GM18520 (cell line): Measurements from ENCODE around the gene MAP4K5.

Experiments used
- ATAC-seq: cut with Tn5 transposase; IDR thresholded peaks from one replicate; pipeline ENCODE4 v1.9.1; 2021; ENCODE audit not compliant: unreplicated experiment

Gene MAP4K5

GRCh38 chr14:50371546-50371945 lies 160.8 kb downstream of the MAP4K5 start:
- ATAC-seq = no peak
